GM18505 (cell line): ENCODE measurements around the gene APOBEC3C.

Experiments used
- ATAC-seq: cut with Tn5 transposase; IDR thresholded peaks from one replicate; pipeline ENCODE4 v1.9.1; 2021; ENCODE audit not compliant: unreplicated experiment
- POLR2A ChIP-seq: IDR thresholded peaks from 4 replicates; pipeline ENCODE4 v1.6.1; 2011; ENCODE audit warnings: borderline replicate concordance; ENCODE audit not compliant: insufficient read depth, insufficient read length; ENCODE audit errors: extremely low read depth

APOBEC3C gene

DNA sequence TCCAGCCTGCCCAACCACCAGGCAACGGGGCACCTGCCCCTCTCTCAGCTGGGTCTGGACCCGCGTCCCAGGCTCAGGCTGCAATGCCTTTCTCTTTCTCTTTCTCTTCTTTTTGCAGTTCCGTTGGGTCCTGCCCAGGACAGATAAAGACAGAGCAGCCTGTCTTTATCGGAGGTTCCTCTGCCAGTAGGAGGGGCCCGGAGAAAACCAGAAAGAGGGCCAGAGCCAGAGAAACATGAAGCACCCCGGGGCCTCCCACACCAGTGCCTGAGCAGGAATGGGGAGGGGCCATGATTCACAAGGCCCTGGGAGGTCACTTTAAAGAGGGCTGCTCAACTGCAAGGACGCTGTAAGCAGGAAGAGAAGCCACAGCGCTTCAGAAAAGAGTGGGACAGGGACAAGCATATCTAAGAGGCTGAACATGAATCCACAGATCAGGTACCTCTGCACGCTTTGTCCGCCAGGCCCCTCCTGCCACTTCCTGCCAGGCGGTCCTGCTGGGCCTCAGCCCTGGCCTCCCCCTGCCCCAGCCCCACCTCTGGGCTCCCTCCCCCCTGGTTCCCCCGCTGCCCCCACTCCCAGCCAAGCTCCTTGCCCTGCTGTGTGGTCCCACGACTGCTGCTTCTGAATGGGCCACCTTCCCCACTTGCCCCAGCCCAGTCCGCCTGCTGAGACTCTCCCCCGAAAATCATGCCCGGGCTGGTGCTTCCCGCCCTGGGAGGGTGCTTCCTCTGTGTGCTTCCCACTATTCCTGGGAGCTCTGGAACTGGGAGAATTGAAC lies at the start of gene APOBEC3C:
APOBEC3C (plus strand) TSS at position 316 of the 781 bp plus-strand sequence; CDS start at position 422, 106 bp downstream.
- peak; percentile 77 for ATAC-seq
- TF ChIP-seq POLR2A: peak; percentile 77

DNA sequence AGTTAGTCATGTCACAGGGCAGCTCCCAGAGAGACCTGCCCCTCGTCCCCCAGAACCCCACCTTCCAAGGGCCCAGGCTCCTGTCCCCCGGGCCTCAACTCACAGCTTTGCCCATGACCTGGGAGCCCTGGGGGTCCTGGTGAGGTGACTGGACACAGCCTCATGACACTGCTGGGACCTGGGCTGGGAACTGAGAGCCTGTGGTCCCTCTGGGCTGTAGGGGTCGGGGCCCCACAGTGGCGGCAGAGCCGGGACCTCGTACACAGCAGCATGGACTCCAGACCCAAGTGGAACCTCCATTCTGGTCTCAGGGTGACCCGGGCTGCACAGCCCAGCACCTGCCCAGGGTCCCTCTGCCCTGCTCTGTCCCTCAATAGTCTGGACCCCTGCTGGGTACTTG lies 49.8 kb upstream of the APOBEC3C start:
- TF ChIP-seq POLR2A: no peak
- ATAC-seq: no peak

DNA sequence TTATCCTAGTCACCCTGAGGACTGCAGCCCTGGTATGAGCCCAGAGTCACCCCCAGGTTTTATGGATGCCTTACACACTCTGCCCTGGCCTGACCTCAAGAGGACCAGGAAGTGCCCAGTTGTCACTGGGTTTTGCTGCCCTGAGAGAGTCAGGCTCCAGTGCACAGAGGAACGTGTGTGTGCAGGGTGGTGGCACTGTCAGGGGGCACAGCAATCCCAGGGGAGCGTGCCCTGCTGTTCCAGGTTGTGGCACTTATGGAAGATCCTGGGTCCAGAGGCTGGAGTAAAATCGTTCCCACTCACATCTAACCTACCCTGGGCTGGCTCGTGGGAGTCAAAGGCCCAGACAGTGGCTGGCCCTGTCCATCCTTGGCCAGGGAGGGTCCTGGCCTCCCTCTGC lies 49.1 kb upstream of the APOBEC3C start:
- TF ChIP-seq POLR2A: no peak
- no peak for ATAC-seq

DNA sequence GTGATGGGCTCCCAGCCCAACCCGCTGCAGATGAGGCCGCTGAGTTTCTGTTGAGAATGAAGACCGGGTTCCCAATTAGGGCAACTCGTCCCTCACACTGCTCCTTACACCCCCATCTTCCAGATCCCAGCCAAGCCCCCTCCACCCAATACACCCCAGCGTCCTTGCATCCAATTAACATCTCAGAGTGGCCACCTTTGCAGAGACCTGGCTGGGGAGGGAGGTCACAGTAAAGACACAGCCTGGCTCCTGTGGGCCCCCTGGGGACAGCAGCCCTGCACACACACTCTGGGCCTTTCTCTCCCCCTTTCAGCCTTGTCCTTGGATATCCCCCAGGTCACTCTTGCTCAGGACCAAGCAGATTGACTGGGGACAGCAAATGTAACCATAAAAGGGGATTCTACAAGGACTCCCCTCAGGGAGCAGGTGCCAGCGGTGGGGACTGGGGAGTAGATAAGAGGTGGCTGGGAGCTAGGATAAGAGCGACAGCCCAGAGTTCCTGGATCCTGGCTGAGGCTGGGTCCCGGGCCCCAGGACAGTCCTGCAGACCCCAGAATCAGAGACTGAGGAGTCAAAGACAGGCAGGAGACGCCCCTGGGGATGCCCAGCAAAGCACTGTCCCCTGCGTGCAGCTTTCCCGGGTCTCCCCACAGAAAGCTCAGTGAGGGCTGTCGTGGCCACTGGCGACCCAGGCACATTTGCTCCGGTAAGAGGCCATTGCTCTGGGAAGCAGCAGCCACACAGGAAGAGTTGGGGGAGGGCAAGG lies 48.3 kb upstream of the APOBEC3C start:
- no peak for ATAC-seq
- no peak for TF ChIP-seq POLR2A

DNA sequence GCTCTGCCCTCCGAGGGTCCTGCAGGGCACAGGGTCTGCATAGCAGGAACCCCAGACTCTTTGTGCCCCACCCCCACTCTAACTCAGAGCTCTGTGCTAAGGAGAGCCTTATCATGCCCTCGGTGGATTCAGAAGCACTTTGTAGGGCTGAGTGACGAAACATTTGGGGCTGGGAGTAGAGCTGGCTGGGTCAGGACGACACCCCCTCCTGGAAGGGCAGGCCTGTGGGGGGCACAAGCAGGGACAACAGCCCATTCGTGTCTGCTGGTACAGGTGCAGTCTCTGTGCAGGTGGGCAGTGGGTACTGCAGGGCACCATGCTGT lies 47.7 kb upstream of the APOBEC3C start:
- no peak for TF ChIP-seq POLR2A
- no peak for ATAC-seq

DNA sequence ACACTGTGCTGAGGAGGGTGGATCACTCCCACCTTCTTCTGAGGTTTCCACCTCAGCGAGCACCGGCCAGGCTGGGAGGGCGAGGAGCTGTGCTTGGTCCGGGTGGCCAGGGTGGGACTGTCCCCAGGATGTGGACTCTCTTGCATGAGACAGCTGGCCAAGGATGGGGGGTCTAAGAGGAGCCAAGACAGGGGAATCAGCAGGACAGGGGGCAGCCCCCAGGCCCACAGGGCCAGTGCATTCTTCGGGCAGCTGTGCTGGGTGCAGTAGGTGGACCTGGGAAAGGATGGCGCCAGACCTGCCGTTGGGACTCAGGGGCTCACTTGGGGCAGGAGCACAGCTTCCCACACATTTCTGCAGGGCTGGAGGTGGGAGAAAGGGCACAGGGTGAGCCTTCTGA lies 47.1 kb upstream of the APOBEC3C start:
- ATAC-seq: no peak
- TF ChIP-seq POLR2A: no peak

DNA sequence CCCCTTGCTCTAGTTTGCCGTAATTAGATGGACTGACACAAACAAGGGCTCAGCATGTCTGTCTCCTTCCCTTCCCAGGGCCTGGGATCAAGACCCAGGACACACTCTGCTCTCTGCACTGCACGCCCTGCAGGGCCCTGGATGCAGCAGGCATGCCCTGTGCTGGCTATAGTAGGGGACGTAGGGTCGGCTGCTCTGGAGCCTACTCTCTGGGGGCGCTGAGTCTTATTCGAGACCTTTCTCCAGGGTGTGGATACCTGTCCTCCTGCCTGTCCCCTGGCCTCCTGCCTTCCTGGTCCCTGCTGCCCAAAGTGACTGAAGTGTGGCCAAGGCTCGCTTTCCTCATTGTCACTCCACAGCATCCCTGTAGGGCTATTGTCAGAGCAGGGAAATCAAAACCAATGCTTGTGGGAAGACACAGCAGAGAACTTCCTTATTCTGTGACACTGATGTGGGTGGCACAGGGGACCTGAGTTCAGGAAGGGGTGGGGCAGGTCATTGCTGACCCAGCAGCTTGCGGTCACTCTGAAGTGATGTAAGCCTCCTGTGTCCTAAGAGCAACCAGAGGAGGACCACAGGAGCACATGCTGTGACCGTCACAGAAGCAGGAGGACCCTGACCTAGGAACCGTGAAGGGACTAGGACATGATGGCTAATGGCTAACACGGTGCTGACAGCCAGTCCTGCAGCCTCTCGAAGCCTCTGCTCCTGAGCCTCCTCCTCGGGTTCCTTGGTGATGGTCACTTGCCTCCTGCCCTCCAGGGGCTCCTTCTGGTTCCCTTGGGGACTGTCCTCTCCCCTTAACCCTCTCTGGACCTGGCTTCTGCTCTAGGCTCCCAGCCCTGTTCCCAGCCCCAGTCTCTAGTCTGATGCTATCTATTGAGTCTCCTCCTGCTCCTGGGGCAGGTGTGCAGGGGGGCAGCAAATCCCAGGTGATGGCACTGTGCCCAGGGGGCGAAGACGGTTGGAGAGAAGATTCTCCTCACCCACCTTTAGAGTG lies 46.3 kb upstream of the APOBEC3C start:
- ATAC-seq: no peak
- TF ChIP-seq POLR2A: no peak

DNA sequence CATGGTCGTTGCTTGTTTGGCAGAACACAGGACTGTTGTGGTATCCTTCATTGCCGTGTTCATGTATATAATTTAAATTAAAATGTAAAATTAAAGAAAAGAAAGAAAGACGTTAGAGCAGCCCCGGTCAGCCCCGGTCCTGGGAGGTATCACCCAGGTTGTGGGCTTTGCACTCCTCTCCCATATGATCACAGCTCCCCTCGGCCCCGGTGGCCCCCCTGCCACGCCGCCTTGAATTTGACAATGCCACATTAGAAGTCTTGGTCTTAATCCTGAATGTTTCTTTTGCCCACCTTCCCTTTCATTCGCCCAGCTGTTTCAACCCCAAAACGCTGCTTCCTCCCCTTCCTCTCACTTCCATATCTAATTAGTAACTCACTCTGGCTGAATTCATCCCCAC lies 45.3 kb upstream of the APOBEC3C start:
- no peak for ATAC-seq
- no peak for TF ChIP-seq POLR2A

DNA sequence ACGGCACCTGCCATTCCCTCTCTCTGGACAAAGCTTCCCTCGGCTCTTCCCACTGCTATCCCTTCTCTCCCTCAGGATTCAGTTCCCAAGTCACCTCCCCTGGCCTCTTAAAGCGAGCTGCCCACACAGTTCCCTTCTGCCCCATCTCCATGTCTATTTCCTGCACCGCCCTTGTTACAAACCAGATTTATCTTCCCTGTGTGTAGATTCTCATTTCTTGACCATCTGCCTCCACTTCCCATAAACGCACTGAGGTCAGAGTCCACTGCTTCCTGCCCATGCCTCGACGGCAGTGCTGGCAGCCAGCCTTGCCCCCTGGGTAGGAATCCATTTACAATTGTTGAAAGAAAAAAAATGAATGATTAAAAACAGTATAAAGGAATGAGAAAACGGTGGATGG lies 43.5 kb upstream of the APOBEC3C start:
- no peak for TF ChIP-seq POLR2A
- ATAC-seq: no peak

DNA sequence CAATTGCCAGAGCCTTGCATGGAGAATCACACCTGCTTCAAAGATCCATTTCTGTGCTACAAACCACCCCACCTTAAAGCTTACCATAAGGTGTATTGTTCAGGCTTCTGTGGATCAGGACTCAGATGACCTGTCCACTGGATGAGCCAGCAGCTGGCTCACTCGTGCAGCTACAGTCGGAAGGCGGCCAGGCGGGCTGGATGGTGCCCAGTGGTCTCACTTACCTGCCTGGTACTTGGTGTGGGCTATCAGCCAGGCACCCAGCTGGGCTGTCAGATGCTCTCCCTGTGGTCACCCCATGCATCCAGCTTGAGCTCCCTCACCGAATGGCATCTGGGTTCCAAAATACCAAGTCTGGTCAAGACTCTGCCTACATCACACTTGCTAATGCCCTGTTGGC lies 42.9 kb upstream of the APOBEC3C start:
- ATAC-seq: no peak
- no peak for TF ChIP-seq POLR2A

DNA sequence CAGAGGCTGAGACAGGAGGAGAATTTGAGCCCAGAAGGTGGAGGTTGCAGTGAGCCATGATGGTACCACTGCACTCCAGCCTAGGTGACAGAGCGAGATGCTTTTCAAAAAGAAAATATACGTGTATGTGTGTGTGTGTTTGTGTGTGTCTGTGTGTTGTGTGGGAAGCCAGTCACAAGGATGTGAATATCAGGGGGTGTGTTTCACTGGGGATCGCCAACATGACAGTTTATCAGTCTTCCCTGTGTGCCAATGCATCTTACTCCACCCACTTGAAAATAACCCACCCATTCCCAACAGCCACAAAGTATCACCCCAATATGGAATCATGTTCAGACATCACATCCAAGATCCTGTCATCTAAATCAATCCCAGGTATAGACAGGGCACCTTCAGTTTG lies 42.3 kb upstream of the APOBEC3C start:
- ATAC-seq: no peak
- TF ChIP-seq POLR2A: no peak

DNA sequence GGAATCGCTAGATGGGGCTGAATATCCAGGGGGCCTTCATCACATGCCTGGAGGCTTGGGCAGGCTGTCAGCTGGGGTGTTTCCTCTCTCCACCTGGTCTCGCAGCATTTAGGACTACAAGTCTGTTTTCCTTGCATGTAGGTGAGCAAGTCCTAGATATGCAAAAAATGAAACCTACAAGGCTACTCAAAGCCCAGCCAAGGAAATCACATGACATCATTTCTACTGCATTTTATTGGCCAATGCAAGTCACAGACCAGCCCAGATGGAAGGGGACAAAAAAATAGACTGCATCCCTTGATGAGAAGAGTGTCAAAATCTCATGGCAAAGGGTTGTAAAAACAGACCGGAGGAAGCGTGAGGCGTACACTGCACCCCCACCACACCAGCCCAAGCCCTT lies 41.5 kb upstream of the APOBEC3C start:
- TF ChIP-seq POLR2A: no peak
- ATAC-seq: no peak
